Endodermal cell (in vitro differentiated cells): ENCODE results near the gene PSAT1. TPM values are rescaled to one million over a fixed set of nuclear protein-coding genes. Genes with fewer than 3 reads are reported as not detected.
"Not testable (repeated sequence)": the region's sequence is repeated elsewhere in the genome, so short reads cannot be mapped to it uniquely, and the experiment has no call there.

Experiments used
- DNase-seq: peaks from one replicate; pipeline ENCODE4 v3.0.0-alpha.2; 2017
- H3K27ac ChIP-seq: 2 replicates; pipeline ENCODE4 v1.5.1; 2013; ENCODE audit warnings: mild to moderate bottlenecking, low read depth, low read length, moderate library complexity
- H3K27me3 ChIP-seq: 2 replicates; pipeline ENCODE4 v1.6.1; 2013; ENCODE audit warnings: mild to moderate bottlenecking, low read length, moderate library complexity; ENCODE audit not compliant: insufficient read depth, control insufficient read depth, poor library complexity, severe bottlenecking
- H3K36me3 ChIP-seq: 2 replicates; pipeline ENCODE4 v1.7.0; 2013; ENCODE audit warnings: mild to moderate bottlenecking, low read length, moderate library complexity; ENCODE audit not compliant: control insufficient read depth, insufficient read depth
- H3K4me1 ChIP-seq: one replicate; pipeline ENCODE4 v1.7.0; 2013; ENCODE audit warnings: low read length; ENCODE audit not compliant: control insufficient read depth, insufficient read depth
- H3K4me3 ChIP-seq: 2 replicates; pipeline ENCODE4 v1.5.1; 2013; ENCODE audit warnings: mild to moderate bottlenecking, low read length, moderate library complexity
- H3K9ac ChIP-seq: 2 replicates; pipeline ENCODE4 v1.6.1; 2013; ENCODE audit warnings: mild to moderate bottlenecking, low read length, moderate library complexity; ENCODE audit not compliant: poor library complexity, severe bottlenecking; ENCODE audit errors: extremely low read depth
- H3K9me3 ChIP-seq: 2 replicates; pipeline ENCODE4 v1.6.1; 2013; ENCODE audit warnings: mild to moderate bottlenecking, low read length, moderate library complexity; ENCODE audit not compliant: control insufficient read depth
- H3K27ac Mint-ChIP-seq: 2 replicates; pipeline ENCODE4 v1.8.0; 2020; ENCODE audit warnings: mixed read lengths
- H3K27me3 Mint-ChIP-seq: 2 replicates; pipeline ENCODE4 v1.8.0; 2021; ENCODE audit warnings: mild to moderate bottlenecking, mixed read lengths; ENCODE audit not compliant: insufficient read depth
- H3K36me3 Mint-ChIP-seq: 2 replicates; pipeline ENCODE4 v1.8.0; 2020; ENCODE audit warnings: low read depth, mixed read lengths
- H3K4me1 Mint-ChIP-seq: 2 replicates; pipeline ENCODE4 v1.8.0; 2020; ENCODE audit warnings: mixed read lengths
- H3K4me3 Mint-ChIP-seq: 2 replicates; pipeline ENCODE4 v1.8.0; 2020; ENCODE audit warnings: mild to moderate bottlenecking, moderate library complexity, mixed read lengths
- H3K9me3 Mint-ChIP-seq: 2 replicates; pipeline ENCODE4 v1.8.0; 2020; ENCODE audit warnings: mild to moderate bottlenecking, mixed read lengths
- WGBS, 2 experiments: methylation state at CpG; one replicate each; pipeline versions ENCODE4 v1.1.5 to v1.1.7; 2013; ENCODE audit warnings: missing lambda C conversion rate in 2 of 2, mixed read lengths in 1 of 2; ENCODE audit not compliant: insufficient coverage in 1 of 2, insufficient read length in 1 of 2; 5-methylcytosine and 5-hydroxymethylcytosine counted together
- total RNA-seq, 2 donors: library from RNA; stranded (reverse); fragmentation: NEBNext Ultra II Directional in 1 of 2; extraction: Animal tissue kit (Norgen Biotek cat#: 25700) in 1 of 2; gene quantifications; 2 replicates in 1 of 2; 3 replicates in 1 of 2; pipeline ENCODE4 v1.2.1, GENCODE V29; 2021
- TF ChIP-seq, protein P1 (sequence below): fragments of 200-600 bp; sonication (generic); conservative IDR thresholded peaks from 2 replicates; pipeline ENCODE4 v1.5.0; 2021; ENCODE audit warnings: antibody characterized with exemption, mild to moderate bottlenecking

Gene PSAT1
- total RNA-seq, 2 donors from 2014 or later, result 64.4 to 75.7 TPM

DNA sequence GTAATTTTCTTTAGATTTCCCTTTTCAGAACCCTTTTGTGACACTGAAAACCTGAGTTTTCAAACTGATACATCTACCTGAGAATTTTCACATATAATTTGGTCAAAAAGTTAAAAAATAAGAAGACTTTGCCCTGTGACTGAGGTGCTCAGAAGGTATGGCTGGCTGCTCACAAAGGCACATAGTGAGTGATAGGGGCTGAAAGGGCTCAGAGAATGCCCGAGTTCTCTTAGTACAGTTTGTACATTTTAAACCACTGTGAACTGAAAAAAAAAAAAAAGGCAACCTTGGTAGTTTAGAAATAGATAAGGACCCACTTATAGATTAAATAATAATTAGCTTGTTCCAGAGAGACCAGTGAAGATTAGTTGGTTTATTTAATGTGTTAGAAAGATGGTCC, 18.1 kb upstream of the PSAT1 start:
- 89% methylated on average over 1 of the region's 1 CpG; no CpG with 5 or more reads in 1 of the 2 experiments for WGBS, 2 experiments
- DNase-seq, result no peak
- Histone ChIP-seq H3K4me3 (no peak overlapping the region), H3K27me3 (peaks cover 71% of the 10 kb centered on the region), H3K4me1 (no peaks in the 10 kb centered on the region), H3K9ac (no peak overlapping the region), H3K9me3 (no peaks in the 10 kb centered on the region), H3K36me3 (peaks cover 5% of the 10 kb centered on the region), H3K27ac (no peak overlapping the region)
- Mint-ChIP-seq H3K27me3 (peaks cover 15% of the 10 kb centered on the region), H3K36me3 (no peaks in the 10 kb centered on the region), H3K9me3 (no peaks in the 10 kb centered on the region), H3K4me1 (peaks cover 7% of the 10 kb centered on the region), H3K27ac (no peak overlapping the region), H3K4me3 (no peak overlapping the region)
- TF ChIP-seq, protein P1, sequence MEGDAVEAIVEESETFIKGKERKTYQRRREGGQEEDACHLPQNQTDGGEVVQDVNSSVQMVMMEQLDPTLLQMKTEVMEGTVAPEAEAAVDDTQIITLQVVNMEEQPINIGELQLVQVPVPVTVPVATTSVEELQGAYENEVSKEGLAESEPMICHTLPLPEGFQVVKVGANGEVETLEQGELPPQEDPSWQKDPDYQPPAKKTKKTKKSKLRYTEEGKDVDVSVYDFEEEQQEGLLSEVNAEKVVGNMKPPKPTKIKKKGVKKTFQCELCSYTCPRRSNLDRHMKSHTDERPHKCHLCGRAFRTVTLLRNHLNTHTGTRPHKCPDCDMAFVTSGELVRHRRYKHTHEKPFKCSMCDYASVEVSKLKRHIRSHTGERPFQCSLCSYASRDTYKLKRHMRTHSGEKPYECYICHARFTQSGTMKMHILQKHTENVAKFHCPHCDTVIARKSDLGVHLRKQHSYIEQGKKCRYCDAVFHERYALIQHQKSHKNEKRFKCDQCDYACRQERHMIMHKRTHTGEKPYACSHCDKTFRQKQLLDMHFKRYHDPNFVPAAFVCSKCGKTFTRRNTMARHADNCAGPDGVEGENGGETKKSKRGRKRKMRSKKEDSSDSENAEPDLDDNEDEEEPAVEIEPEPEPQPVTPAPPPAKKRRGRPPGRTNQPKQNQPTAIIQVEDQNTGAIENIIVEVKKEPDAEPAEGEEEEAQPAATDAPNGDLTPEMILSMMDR, result no peak

DNA sequence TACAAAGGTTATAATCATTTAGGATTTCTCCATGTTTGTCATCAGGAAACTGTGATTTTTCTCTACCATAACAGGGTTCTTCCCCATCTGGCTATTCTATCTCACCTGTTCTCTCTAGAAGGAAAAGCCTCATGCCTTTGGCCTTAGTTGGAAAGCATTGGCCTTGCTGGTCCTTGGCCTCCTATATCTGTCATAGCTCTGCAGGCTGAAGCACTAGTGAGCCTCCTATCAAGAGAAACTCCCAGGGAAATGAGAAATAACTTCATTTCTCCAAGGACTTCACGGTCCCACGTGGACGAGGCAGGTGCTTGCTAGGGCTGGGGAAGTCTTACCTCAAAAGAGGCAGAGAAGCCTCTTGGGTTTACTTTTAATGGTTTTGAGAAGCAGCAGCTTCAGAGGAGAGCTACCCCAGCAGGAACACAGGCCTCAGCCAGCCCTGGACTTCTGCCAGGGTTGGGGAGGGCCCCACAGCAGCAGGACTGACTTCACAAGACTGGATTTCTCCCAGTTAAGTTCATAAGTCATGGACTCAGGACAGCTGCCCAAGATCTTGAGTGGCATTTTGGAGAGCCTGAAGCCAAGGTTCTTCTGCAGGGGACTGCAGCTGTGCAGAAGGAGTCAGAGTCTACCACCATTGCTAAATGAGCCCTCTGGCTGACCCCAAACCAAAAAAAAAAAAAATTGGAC, 15.8 kb upstream of the PSAT1 start:
- Mint-ChIP-seq H3K4me3 (no peak overlapping the region), H3K9me3 (no peaks in the 10 kb centered on the region), H3K4me1 (peaks cover 7% of the 10 kb centered on the region), H3K27me3 (peaks cover 15% of the 10 kb centered on the region), H3K27ac (no peak overlapping the region), H3K36me3 (no peaks in the 10 kb centered on the region)
- TF ChIP-seq, protein P1, result no peak
- no peaks in the 10 kb centered on the region for H3K9me3 ChIP-seq
- 91 to 100% methylated on average over 1 to 3 of the region's 3 CpGs for WGBS, 2 experiments
- no peak overlapping the region for H3K4me3 ChIP-seq
- no peaks in the 10 kb centered on the region for H3K4me1 ChIP-seq
- no peaks in the 10 kb centered on the region for H3K36me3 ChIP-seq
- peaks cover 83% of the 10 kb centered on the region for H3K27me3 ChIP-seq
- no peak for DNase-seq
- H3K27ac ChIP-seq, result no peak overlapping the region
- no peak overlapping the region for H3K9ac ChIP-seq

DNA sequence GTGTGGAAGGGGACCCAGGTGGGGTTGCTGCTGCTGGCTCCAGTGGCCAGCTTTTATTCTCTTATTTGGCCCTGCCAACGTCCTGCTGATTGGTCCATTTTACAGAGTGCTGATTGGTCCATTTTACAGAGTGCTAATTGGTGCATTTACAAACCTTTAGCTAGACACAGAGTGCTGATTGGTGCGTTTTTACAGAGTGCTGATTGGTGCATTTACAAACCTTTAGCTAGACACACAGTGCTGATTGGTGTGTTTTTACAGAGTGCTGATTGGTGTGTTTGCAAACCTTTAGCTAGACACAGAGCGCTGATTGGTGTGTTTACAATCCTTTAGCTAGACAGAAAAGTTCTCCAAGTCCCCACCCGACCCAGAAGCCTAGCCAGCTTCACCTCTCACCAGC, 12.7 kb upstream of the PSAT1 start:
- not testable (repeated sequence) for H3K27ac Mint-ChIP-seq, H3K4me3 Mint-ChIP-seq, H3K36me3 ChIP-seq, H3K4me1 ChIP-seq, DNase-seq, H3K27ac ChIP-seq, H3K4me3 ChIP-seq, H3K4me1 Mint-ChIP-seq, H3K36me3 Mint-ChIP-seq, H3K9ac ChIP-seq, H3K9me3 Mint-ChIP-seq, H3K9me3 ChIP-seq
- 88 to 94% methylated on average over 2 to 4 of the region's 4 CpGs for WGBS, 2 experiments
- peaks cover 76% of the 10 kb centered on the region for H3K27me3 ChIP-seq
- peaks cover 15% of the 10 kb centered on the region for H3K27me3 Mint-ChIP-seq

DNA sequence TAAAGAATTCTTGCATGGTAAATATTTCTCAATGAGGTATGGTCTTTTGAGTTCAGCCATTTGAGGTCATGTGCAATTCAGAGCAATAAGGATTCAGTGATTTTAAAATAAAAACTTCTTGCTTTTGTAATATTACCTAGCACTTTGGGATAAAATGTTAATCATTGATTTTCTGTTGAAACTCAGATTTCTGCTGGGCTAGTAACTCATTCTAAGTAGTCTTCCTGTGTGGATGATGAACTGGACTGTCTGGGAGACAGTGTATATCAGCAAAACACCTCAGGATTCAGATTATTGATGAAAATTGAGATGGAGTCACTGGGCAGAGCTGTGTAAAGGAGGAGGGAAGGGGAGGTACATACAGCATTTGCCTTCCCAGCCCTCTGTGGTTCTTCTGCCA, 10.8 kb upstream of the PSAT1 start:
- no peaks in the 10 kb centered on the region for H3K36me3 Mint-ChIP-seq
- Histone ChIP-seq H3K27me3 (peaks cover 59% of the 10 kb centered on the region), H3K9me3 (no peaks in the 10 kb centered on the region), H3K4me3 (no peak overlapping the region), H3K27ac (no peak overlapping the region), H3K36me3 (no peaks in the 10 kb centered on the region), H3K9ac (no peak overlapping the region), H3K4me1 (no peaks in the 10 kb centered on the region)
- TF ChIP-seq, protein P1, result no peak
- no peak overlapping the region for H3K27ac Mint-ChIP-seq
- peaks cover 10% of the 10 kb centered on the region for H3K27me3 Mint-ChIP-seq
- no peaks in the 10 kb centered on the region for H3K4me1 Mint-ChIP-seq
- no peak for DNase-seq
- no peak overlapping the region for H3K4me3 Mint-ChIP-seq
- no peaks in the 10 kb centered on the region for H3K9me3 Mint-ChIP-seq
